ENCODE measurements around the gene USP19. TPM values are rescaled to one million over a fixed set of nuclear protein-coding genes. Genes with fewer than 3 reads are reported as not detected.

Gene USP19
- total and polyA plus RNA-seq, 2 of the 8 experiments (the other 6 are each of a cell fraction or from before 2014, with no cell fraction given), result 46.4 to 65.8 TPM

DNA sequence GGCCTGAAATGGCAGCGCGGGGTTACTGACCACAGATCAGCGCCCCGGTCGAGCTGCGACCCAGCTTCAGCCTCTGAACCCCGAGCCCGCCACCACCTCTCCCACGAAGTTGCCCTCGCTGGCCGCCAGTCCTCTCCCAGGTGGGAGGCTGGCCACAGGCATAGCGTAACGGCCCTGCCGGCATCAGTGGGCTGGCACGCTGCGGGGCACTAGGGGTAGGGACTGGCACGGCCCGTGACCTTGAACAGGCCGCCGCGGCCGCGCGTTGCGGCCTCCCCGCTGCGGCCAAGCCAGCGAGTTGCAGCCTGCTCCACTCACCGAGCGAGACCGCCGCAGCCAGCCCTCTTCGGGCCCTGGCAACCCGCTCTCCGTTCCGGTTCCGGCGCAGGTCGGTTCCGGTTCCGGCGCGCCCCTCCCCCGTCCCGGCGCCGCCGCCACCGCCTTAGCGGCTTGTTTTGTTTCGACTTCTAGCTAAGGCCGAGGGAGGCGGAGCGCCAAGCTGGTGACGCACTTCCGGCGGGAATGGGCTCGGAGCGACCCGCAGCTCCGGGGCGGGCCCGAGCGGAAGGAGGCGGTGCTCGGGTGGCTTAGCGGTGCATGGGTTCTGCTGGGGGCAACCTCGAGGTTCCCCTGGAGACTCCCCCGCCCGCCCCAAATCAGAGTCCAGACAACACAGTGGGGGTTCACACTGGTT, at the start of gene USP19 (continued):
- TF ChIP-seq NANOG (IDR thresholded peaks at IDR 0.05; ENCODE audit: insufficient read depth, low read depth, low read length, poor library complexity, severe bottlenecking), result no peak
- TF ChIP-seq SIX5 (IDR thresholded peaks at IDR 0.05; ENCODE audit: low read depth, low read length), result no peak
- no peak for TF ChIP-seq CEBPB (IDR thresholded peaks at IDR 0.05; ENCODE audit: low read depth, low read length)
- TF ChIP-seq KDM1A (IDR thresholded peaks at IDR 0.05; ENCODE audit: borderline replicate concordance, low read length), result no peak
- TF ChIP-seq JUND (IDR thresholded peaks at IDR 0.05; ENCODE audit: low read length), result no peak
- TF ChIP-seq RXRA (IDR thresholded peaks at IDR 0.05; ENCODE audit: insufficient read depth, low read depth, low read length), result no peak
- TF ChIP-seq ZNF274 (IDR thresholded peaks at IDR 0.05; ENCODE audit: borderline replicate concordance, extremely low read depth, low read length), result no peak
- no peak for TF ChIP-seq CBX8 (IDR thresholded peaks at IDR 0.05; ENCODE audit: borderline replicate concordance, low read depth, low read length)
- no peak for TF ChIP-seq CHD1 (IDR thresholded peaks at IDR 0.05; ENCODE audit: low read depth, low read length)
